ENCODE measurements around the gene RAX2.
"Not testable (repeated sequence)": the region's sequence is repeated elsewhere in the genome, so short reads cannot be mapped to it uniquely, and the experiment has no call there.

Gene RAX2

GRCh38 chr19:3771906-3772455 lies at the start of gene RAX2:
RAX2 (minus strand) TSS chr19:3772228; CDS start chr19:3771742, 486 bp downstream.
- no peak within 1 kb of the TSS for H3K4me3 ChIP-seq (ENCODE audit: low read depth, low read length)
- no peak for TF ChIP-seq CTCF (IDR thresholded peaks at IDR 0.05; ENCODE audit: low read depth, low read length)

- H3K4me3 ChIP-seq (ENCODE audit: low read depth, low read length): no peak overlapping the region
Measured at GRCh38 chr19:3821156-3821555, 49.1 kb upstream of the RAX2 start.

GRCh38 chr19:3819989-3820388 lies 48.0 kb upstream of the RAX2 start:
- H3K4me3 ChIP-seq (ENCODE audit: low read depth, low read length): no peak overlapping the region
- TF ChIP-seq CTCF (IDR thresholded peaks at IDR 0.05; ENCODE audit: low read depth, low read length): no peak

More at GRCh38 chr19:3821156-3821555, 49.1 kb upstream of the RAX2 start:
- TF ChIP-seq CTCF (IDR thresholded peaks at IDR 0.05; ENCODE audit: low read depth, low read length): no peak

- H3K4me3 ChIP-seq (ENCODE audit: low read depth, low read length): no peak overlapping the region
- TF ChIP-seq CTCF (IDR thresholded peaks at IDR 0.05; ENCODE audit: low read depth, low read length): no peak
Measured at GRCh38 chr19:3818918-3819317, 46.9 kb upstream of the RAX2 start.

- no peak overlapping the region for H3K4me3 ChIP-seq (ENCODE audit: low read depth, low read length)
- no peak for TF ChIP-seq CTCF (IDR thresholded peaks at IDR 0.05; ENCODE audit: low read depth, low read length)
Measured at GRCh38 chr19:3818466-3818865, 46.4 kb upstream of the RAX2 start.

- no peak overlapping the region for H3K4me3 ChIP-seq (ENCODE audit: low read depth, low read length)
- no peak for TF ChIP-seq CTCF (IDR thresholded peaks at IDR 0.05; ENCODE audit: low read depth, low read length)
Measured at GRCh38 chr19:3817761-3818160, 45.7 kb upstream of the RAX2 start.

GRCh38 chr19:3816566-3817218 lies 44.7 kb upstream of the RAX2 start:
- TF ChIP-seq CTCF (IDR thresholded peaks at IDR 0.05; ENCODE audit: low read depth, low read length): no peak
- no peak overlapping the region for H3K4me3 ChIP-seq (ENCODE audit: low read depth, low read length)

- not testable (repeated sequence) for H3K4me3 ChIP-seq (ENCODE audit: low read depth, low read length)
Measured at GRCh38 chr19:3816148-3816547, 44.1 kb upstream of the RAX2 start.

Data from WI38 (cell line).